HG02870 (cell line): ENCODE results near the gene NUDT8.
"Not testable (repeated sequence)": the region's sequence is repeated elsewhere in the genome, so short reads cannot be mapped to it uniquely, and the experiment has no call there.

Source experiments
- ATAC-seq: cut with Tn5 transposase; IDR thresholded peaks from one replicate; pipeline ENCODE4 v1.9.1; 2021; ENCODE audit warnings: mild to moderate bottlenecking, moderate library complexity; ENCODE audit not compliant: unreplicated experiment

Gene NUDT8

GRCh38 chr11:67662142-67662834, 32.6 kb upstream of the NUDT8 start:
- no peak for ATAC-seq

- not testable (repeated sequence) for ATAC-seq
These were observed 31.0 kb upstream of the NUDT8 start for GRCh38 chr11:67660752-67661151.

- ATAC-seq: not testable (repeated sequence)
These were observed 30.0 kb upstream of the NUDT8 start for GRCh38 chr11:67659651-67660165.

GRCh38 chr11:67657300-67657699, 27.6 kb upstream of the NUDT8 start:
- no peak for ATAC-seq

GRCh38 chr11:67656278-67656922, 26.7 kb upstream of the NUDT8 start:
- ATAC-seq: no peak

GRCh38 chr11:67654225-67654624, 24.5 kb upstream of the NUDT8 start:
- ATAC-seq: no peak

- ATAC-seq: no peak
These were observed 23.5 kb upstream of the NUDT8 start for GRCh38 chr11:67652965-67653845.

GRCh38 chr11:67651976-67652781, 22.4 kb upstream of the NUDT8 start:
- ATAC-seq: no peak

- no peak for ATAC-seq
These were observed 20.1 kb upstream of the NUDT8 start for GRCh38 chr11:67649634-67650510.

- ATAC-seq: no peak
These were observed 19.3 kb upstream of the NUDT8 start for GRCh38 chr11:67648796-67649613.

GRCh38 chr11:67648140-67648795, 18.5 kb upstream of the NUDT8 start:
- peak; percentile 46 for ATAC-seq

GRCh38 chr11:67647471-67647870, 17.7 kb upstream of the NUDT8 start:
- ATAC-seq: no peak

- ATAC-seq: no peak
These were observed 17.0 kb upstream of the NUDT8 start for GRCh38 chr11:67646535-67647336.

GRCh38 chr11:67645521-67646461, 16.1 kb upstream of the NUDT8 start:
- no peak for ATAC-seq

- ATAC-seq: no peak
These were observed 15.0 kb upstream of the NUDT8 start for GRCh38 chr11:67644472-67645418.
